ENCODE measurements around the gene METTL3. TPM values are rescaled to one million over a fixed set of nuclear protein-coding genes. Genes with fewer than 3 reads are reported as not detected.
"Not testable (repeated sequence)": the region's sequence is repeated elsewhere in the genome, so short reads cannot be mapped to it uniquely, and the experiment has no call there.

METTL3 gene
- total and polyA plus RNA-seq, 7 experiments from 2014 or later = 17.6 to 108 (median 54.1) TPM

GRCh38 chr14:21544588-21544987, 33.4 kb upstream of the METTL3 start:
- H3K4me1 Mint-ChIP-seq; H3K9me3 Mint-ChIP-seq; POLR2A ChIA-PET; H3K27ac ChIP-seq (ENCODE audit: low read depth, low read length); H3K27me3 ChIP-seq (ENCODE audit: control insufficient read depth in 2 of 2, insufficient read depth in 2 of 2, low read length in 2 of 2); H3K36me3 ChIP-seq (ENCODE audit: control insufficient read depth in 2 of 3, insufficient read depth in 3 of 3, low read length in 3 of 3); intact Hi-C loops (cut with micrococcal nuclease); ATAC-seq; H3K36me3 Mint-ChIP-seq; H3K4me1 ChIP-seq (ENCODE audit: control insufficient read depth in 2 of 2, insufficient read depth in 2 of 2, low read length in 2 of 2); DNase-seq; H3K9me3 ChIP-seq (ENCODE audit: control insufficient read depth in 2 of 3, low read length in 3 of 3); H3K27ac Mint-ChIP-seq; H3K4me3 Mint-ChIP-seq; H3K4me3 ChIP-seq (ENCODE audit: low read length): not testable (repeated sequence)
- CTCF ChIA-PET = interaction anchor here (0.6 to 1.2 kb wide), 2 partner anchors 46 to 1196 kb away, joined by 3 read pairs; no protein-coding TSS in a partner anchor
- peaks cover 2 to 10% (median 8%) of the 10 kb centered on the region in 5 donors for H3K27me3 Mint-ChIP-seq

- H3K9me3 ChIP-seq (ENCODE audit: control insufficient read depth in 2 of 3, low read length in 3 of 3) = no peaks in the 10 kb centered on the region
- intact Hi-C loops (cut with micrococcal nuclease) = no loop called here
- H3K27me3 ChIP-seq (ENCODE audit: control insufficient read depth in 2 of 2, insufficient read depth in 2 of 2, low read length in 2 of 2) = no peaks in the 10 kb centered on the region
- Mint-ChIP-seq H3K27ac (no peak overlapping the region), H3K9me3 (no peaks in the 10 kb centered on the region), H3K4me1 (no peaks in the 10 kb centered on the region), H3K4me3 (no peak overlapping the region), H3K27me3 (peaks cover 8 to 17% (median 14%) of the 10 kb centered on the region in 5 donors), H3K36me3 (no peaks in the 10 kb centered on the region)
- CTCF ChIA-PET = interaction anchor here (0.6 to 1.2 kb wide), 2 partner anchors 46 to 1197 kb away, joined by 3 read pairs; no protein-coding TSS in a partner anchor
- no peak overlapping the region for H3K4me3 ChIP-seq (ENCODE audit: low read length)
- DNase-seq = no peak
- POLR2A ChIA-PET = no interaction called here
- no peak overlapping the region for H3K27ac ChIP-seq (ENCODE audit: low read depth, low read length)
- no peaks in the 10 kb centered on the region for H3K4me1 ChIP-seq (ENCODE audit: control insufficient read depth in 2 of 2, insufficient read depth in 2 of 2, low read length in 2 of 2)
- H3K36me3 ChIP-seq (ENCODE audit: control insufficient read depth in 2 of 3, insufficient read depth in 3 of 3, low read length in 3 of 3) = no peaks in the 10 kb centered on the region
- ATAC-seq = no peak
Measured at GRCh38 chr14:21543963-21544362, 32.8 kb upstream of the METTL3 start.

DNA sequence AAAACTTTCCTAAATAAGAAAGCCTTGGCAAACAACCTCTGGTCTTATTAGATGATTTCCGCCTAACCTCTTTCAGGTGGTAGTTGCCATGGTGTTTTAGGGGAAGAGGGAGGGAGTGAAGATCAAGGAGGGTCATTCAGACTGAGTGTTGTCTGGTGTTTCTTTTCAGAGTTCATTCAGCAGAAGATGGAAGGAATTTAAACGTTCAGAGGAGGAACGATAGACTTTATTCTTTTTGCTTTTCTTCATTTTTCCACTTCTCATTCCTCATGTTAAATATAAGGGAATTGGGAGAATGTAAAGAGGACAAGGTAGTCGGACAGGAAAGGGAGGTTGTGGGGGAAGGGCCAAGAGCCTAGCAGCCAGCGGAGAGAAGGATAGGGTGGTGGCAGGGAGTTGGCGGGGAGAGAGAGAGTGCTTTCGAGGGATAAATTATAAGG, 32.4 kb upstream of the METTL3 start:
- ChIA-PET CTCF (no interaction called here), POLR2A (no interaction called here)
- Mint-ChIP-seq H3K9me3 (no peaks in the 10 kb centered on the region), H3K27me3 (peaks cover 12 to 21% (median 18%) of the 10 kb centered on the region in 5 donors), H3K27ac (no peak overlapping the region), H3K4me1 (no peaks in the 10 kb centered on the region), H3K4me3 (no peak overlapping the region), H3K36me3 (no peaks in the 10 kb centered on the region)
- ATAC-seq (no peak), DNase-seq (no peak)
- Histone ChIP-seq H3K27me3 (ENCODE audit: control insufficient read depth in 2 of 2, insufficient read depth in 2 of 2, low read length in 2 of 2) (no peaks in the 10 kb centered on the region), H3K27ac (ENCODE audit: low read depth, low read length) (no peak overlapping the region), H3K9me3 (ENCODE audit: control insufficient read depth in 2 of 3, low read length in 3 of 3) (no peaks in the 10 kb centered on the region), H3K4me1 (ENCODE audit: control insufficient read depth in 2 of 2, insufficient read depth in 2 of 2, low read length in 2 of 2) (no peaks in the 10 kb centered on the region), H3K36me3 (ENCODE audit: control insufficient read depth in 2 of 3, insufficient read depth in 3 of 3, low read length in 3 of 3) (no peaks in the 10 kb centered on the region), H3K4me3 (ENCODE audit: low read length) (no peak overlapping the region)
- intact Hi-C loops (cut with micrococcal nuclease) = no loop called here

- H3K27ac Mint-ChIP-seq = no peak overlapping the region
- H3K27me3 Mint-ChIP-seq = peaks cover 29 to 39% (median 35%) of the 10 kb centered on the region in 5 donors
- no peak overlapping the region for H3K4me3 Mint-ChIP-seq
- peaks cover 4 to 8% (median 7%) of the 10 kb centered on the region in 7 donors for H3K4me1 Mint-ChIP-seq
- ChIA-PET POLR2A (interaction anchor here (0.6 kb wide), 1 partner anchor 30 kb away, joined by 3 read pairs; the partner anchor contains the start of gene METTL3), CTCF (no interaction called here)
- Histone ChIP-seq H3K4me3 (ENCODE audit: low read length) (no peak overlapping the region), H3K27me3 (ENCODE audit: control insufficient read depth in 2 of 2, insufficient read depth in 2 of 2, low read length in 2 of 2) (peaks cover 0 to 3% of the 10 kb centered on the region in 2 donors), H3K9me3 (ENCODE audit: control insufficient read depth in 2 of 3, low read length in 3 of 3) (no peaks in the 10 kb centered on the region), H3K27ac (ENCODE audit: low read depth, low read length) (no peak overlapping the region), H3K4me1 (ENCODE audit: control insufficient read depth in 2 of 2, insufficient read depth in 2 of 2, low read length in 2 of 2) (no peaks in the 10 kb centered on the region), H3K36me3 (ENCODE audit: control insufficient read depth in 2 of 3, insufficient read depth in 3 of 3, low read length in 3 of 3) (no peaks in the 10 kb centered on the region)
- no peaks in the 10 kb centered on the region for H3K9me3 Mint-ChIP-seq
- ATAC-seq (no peak), DNase-seq (no peak)
- peaks cover 0 to 4% (median 0%) of the 10 kb centered on the region in 5 donors for H3K36me3 Mint-ChIP-seq
- intact Hi-C loops (cut with micrococcal nuclease) = no loop called here
Measured at GRCh38 chr14:21541413-21542074, 30.4 kb upstream of the METTL3 start.

- peaks cover 0 to 3% of the 10 kb centered on the region in 2 donors for H3K27me3 ChIP-seq (ENCODE audit: control insufficient read depth in 2 of 2, insufficient read depth in 2 of 2, low read length in 2 of 2)
Measured at GRCh38 chr14:21539189-21539940, 28.2 kb upstream of the METTL3 start.

DNA sequence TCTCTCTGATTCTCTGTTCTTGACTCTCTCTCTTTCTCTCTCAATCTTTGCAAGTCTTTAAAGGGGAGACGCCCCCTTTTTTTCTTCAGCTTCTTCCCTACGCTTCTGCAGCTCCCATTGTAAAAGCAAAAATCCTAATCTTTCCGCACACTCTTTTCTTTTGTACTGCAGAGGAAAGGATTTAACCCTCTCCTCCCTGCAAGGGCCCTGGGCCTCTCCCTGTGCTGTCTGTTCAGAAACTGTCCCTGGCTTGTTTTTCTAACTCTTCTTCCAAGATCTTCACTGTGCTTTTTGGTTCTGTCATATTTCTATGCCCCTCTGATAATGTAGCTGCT, 25.9 kb upstream of the METTL3 start:
- ChIA-PET POLR2A (interaction anchor here (0.8 kb wide), 1 partner anchor 38 kb away, joined by 3 read pairs; no protein-coding TSS in a partner anchor), CTCF (no interaction called here)
- Histone ChIP-seq H3K27me3 (ENCODE audit: control insufficient read depth in 2 of 2, insufficient read depth in 2 of 2, low read length in 2 of 2) (peaks cover 0 to 3% of the 10 kb centered on the region in 2 donors), H3K36me3 (ENCODE audit: control insufficient read depth in 2 of 3, insufficient read depth in 3 of 3, low read length in 3 of 3) (no peaks in the 10 kb centered on the region), H3K4me3 (ENCODE audit: low read length) (no peak overlapping the region), H3K9me3 (ENCODE audit: control insufficient read depth in 2 of 3, low read length in 3 of 3) (no peaks in the 10 kb centered on the region), H3K4me1 (ENCODE audit: control insufficient read depth in 2 of 2, insufficient read depth in 2 of 2, low read length in 2 of 2) (no peaks in the 10 kb centered on the region), H3K27ac (ENCODE audit: low read depth, low read length) (no peak overlapping the region)
- ATAC-seq (no peak), DNase-seq (no peak)
- peaks cover 0 to 4% (median 0%) of the 10 kb centered on the region in 11 donors for H3K9me3 Mint-ChIP-seq
- peak overlapping the region in 1 of 9 donors; percentile 3 for H3K27ac Mint-ChIP-seq
- peaks cover 4 to 13% (median 10%) of the 10 kb centered on the region in 7 donors for H3K4me1 Mint-ChIP-seq
- peak overlapping the region in 8 of 10 donors; percentile 5 to 67 (median 43) for H3K4me3 Mint-ChIP-seq
- H3K27me3 Mint-ChIP-seq = peaks cover 41 to 66% (median 58%) of the 10 kb centered on the region in 5 donors
- intact Hi-C loops (cut with micrococcal nuclease) = no loop called here
- H3K36me3 Mint-ChIP-seq = peaks cover 0 to 4% (median 0%) of the 10 kb centered on the region in 5 donors

More at GRCh38 chr14:21539189-21539940, 28.2 kb upstream of the METTL3 start:
- H3K27ac Mint-ChIP-seq = no peak overlapping the region
- Histone ChIP-seq H3K36me3 (ENCODE audit: control insufficient read depth in 2 of 3, insufficient read depth in 3 of 3, low read length in 3 of 3) (no peaks in the 10 kb centered on the region), H3K27ac (ENCODE audit: low read depth, low read length) (no peak overlapping the region), H3K4me1 (ENCODE audit: control insufficient read depth in 2 of 2, insufficient read depth in 2 of 2, low read length in 2 of 2) (no peaks in the 10 kb centered on the region), H3K9me3 (ENCODE audit: control insufficient read depth in 2 of 3, low read length in 3 of 3) (no peaks in the 10 kb centered on the region), H3K4me3 (ENCODE audit: low read length) (no peak overlapping the region)
- H3K4me3 Mint-ChIP-seq = no peak overlapping the region
- peaks cover 4 to 13% (median 10%) of the 10 kb centered on the region in 7 donors for H3K4me1 Mint-ChIP-seq
- H3K36me3 Mint-ChIP-seq = peaks cover 0 to 4% (median 0%) of the 10 kb centered on the region in 5 donors
- DNase-seq (no peak), ATAC-seq (no peak)
- ChIA-PET CTCF (no interaction called here), POLR2A (no interaction called here)
- intact Hi-C loops (cut with micrococcal nuclease) = no loop called here
- H3K27me3 Mint-ChIP-seq = peaks cover 40 to 60% (median 53%) of the 10 kb centered on the region in 5 donors
- H3K9me3 Mint-ChIP-seq = peaks cover 0 to 4% (median 0%) of the 10 kb centered on the region in 11 donors

All from naive thymus-derived CD4-positive, alpha-beta T cell (primary cell).